ENCODE measurements around the gene KRTAP16-1.
"Not testable (repeated sequence)": the region's sequence is repeated elsewhere in the genome, so short reads cannot be mapped to it uniquely, and the experiment has no call there.

Gene KRTAP16-1

GRCh38 chr17:41301204-41301790 lies 7.8 kb downstream of the KRTAP16-1 start:
- DNase-seq: no peak

- no peak for DNase-seq
Observed at GRCh38 chr17:41298458-41299135, 10.5 kb downstream of the KRTAP16-1 start.

- no peak for DNase-seq
Observed at GRCh38 chr17:41296846-41297245, 12.3 kb downstream of the KRTAP16-1 start.

GRCh38 chr17:41294016-41294415 lies 15.1 kb downstream of the KRTAP16-1 start:
- DNase-seq: no peak

- DNase-seq: no peak
Observed at GRCh38 chr17:41287050-41287449, 22.1 kb downstream of the KRTAP16-1 start.

- DNase-seq: no peak
Observed at GRCh38 chr17:41284546-41284945, 24.6 kb downstream of the KRTAP16-1 start.

- DNase-seq: no peak
Observed at GRCh38 chr17:41284043-41284442, 25.1 kb downstream of the KRTAP16-1 start.

GRCh38 chr17:41278176-41278955 lies 30.7 kb downstream of the KRTAP16-1 start:
- DNase-seq: no peak

- not testable (repeated sequence) for DNase-seq
Observed at GRCh38 chr17:41275648-41276190, 33.4 kb downstream of the KRTAP16-1 start, which contains the start of gene KRTAP9-7. TSS of gene KRTAP9-7 (plus strand) at chr17:41275698. CDS start at chr17:41275698, 0 bp downstream.

GRCh38 chr17:41271858-41272257 lies 37.3 kb downstream of the KRTAP16-1 start:
- DNase-seq: no peak

GRCh38 chr17:41271323-41271722 lies 37.8 kb downstream of the KRTAP16-1 start:
- DNase-seq: not testable (repeated sequence)

GRCh38 chr17:41267711-41268110 lies 41.4 kb downstream of the KRTAP16-1 start:
- DNase-seq: no peak

- no peak for DNase-seq
Observed at GRCh38 chr17:41265078-41265477, 44.0 kb downstream of the KRTAP16-1 start, which contains the start of gene KRTAP9-6. TSS of gene KRTAP9-6 (plus strand) at chr17:41265378. CDS start at chr17:41265378, 0 bp downstream.

- DNase-seq: no peak
Observed at GRCh38 chr17:41264599-41264998, 44.5 kb downstream of the KRTAP16-1 start.

GRCh38 chr17:41263212-41263611 lies 45.9 kb downstream of the KRTAP16-1 start:
- DNase-seq: no peak

- no peak for DNase-seq
Observed at GRCh38 chr17:41258406-41258805, 50.7 kb downstream of the KRTAP16-1 start.
